ENCODE data around the gene FILIP1.
"Not testable (repeated sequence)": the region's sequence is repeated elsewhere in the genome, so short reads cannot be mapped to it uniquely, and the experiment has no call there.

FILIP1 gene

GRCh38 chr6:75437421-75437891 is 56.1 kb downstream of the FILIP1 start:
- Histone ChIP-seq H2AFZ (ENCODE audit: insufficient read depth, low read length, poor library complexity) (no peak overlapping the region), H2BK120ac (ENCODE audit: insufficient read depth, low read length, poor library complexity) (no peak overlapping the region), H4K8ac (ENCODE audit: low read depth, low read length) (no peak overlapping the region), H3K27ac (ENCODE audit: low read depth, low read length) (no peak overlapping the region), H3K14ac (ENCODE audit: low read length) (no peak overlapping the region), H2AK5ac (ENCODE audit: low read length) (no peak overlapping the region), H3K9ac (ENCODE audit: low read length) (no peak overlapping the region), H2BK12ac (ENCODE audit: low read length) (no peak overlapping the region), H3K9me3 (ENCODE audit: insufficient read depth, low read depth, low read length) (no peaks in the 10 kb centered on the region), H4K12ac (ENCODE audit: low read depth, low read length) (no peak overlapping the region), H3K18ac (ENCODE audit: low read length) (no peak overlapping the region), H3K23ac (ENCODE audit: low read length) (no peak overlapping the region), H3K4me1 (ENCODE audit: control insufficient read depth in 1 of 2, insufficient read depth in 2 of 2, low read length in 2 of 2) (peaks cover 4% of the 10 kb centered on the region in 2 experiments), H3K36me3 (ENCODE audit: control insufficient read depth in 1 of 2, insufficient read depth in 2 of 2, low read length in 2 of 2) (no peaks in the 10 kb centered on the region), H3K4ac (ENCODE audit: low read depth, low read length) (no peak overlapping the region), H3K27me3 (ENCODE audit: insufficient read depth, low read length) (no peaks in the 10 kb centered on the region), H3K4me3 (ENCODE audit: low read depth, low read length) (no peak overlapping the region), H3K79me2 (ENCODE audit: control insufficient read depth, insufficient read depth, low read length, poor library complexity) (no peaks in the 10 kb centered on the region), H3K4me2 (ENCODE audit: low read length) (no peak overlapping the region), H4K91ac (ENCODE audit: low read depth, low read length) (no peak overlapping the region), H2BK5ac (ENCODE audit: low read depth, low read length, poor library complexity) (no peak overlapping the region), H3K79me1 (ENCODE audit: low read length) (peaks cover 2% of the 10 kb centered on the region)
- no CpG with 5 or more reads among the region's 3 CpGs for WGBS (ENCODE audit: extremely low coverage, insufficient coverage, insufficient read length)
- DNase-seq: peak in 1 of 2 donors; percentile 63

- no peaks in the 10 kb centered on the region for H3K27me3 ChIP-seq (ENCODE audit: insufficient read depth, low read length)
- no peaks in the 10 kb centered on the region for H3K79me2 ChIP-seq (ENCODE audit: control insufficient read depth, insufficient read depth, low read length, poor library complexity)
- no peak overlapping the region for H2BK120ac ChIP-seq (ENCODE audit: insufficient read depth, low read length, poor library complexity)
- no peak overlapping the region for H2BK12ac ChIP-seq (ENCODE audit: low read length)
- no peak overlapping the region for H3K9ac ChIP-seq (ENCODE audit: low read length)
- no CpG with 5 or more reads among the region's 4 CpGs for WGBS (ENCODE audit: extremely low coverage, insufficient coverage, insufficient read length)
- H2BK5ac ChIP-seq (ENCODE audit: low read depth, low read length, poor library complexity): no peak overlapping the region
- no peaks in the 10 kb centered on the region for H3K9me3 ChIP-seq (ENCODE audit: insufficient read depth, low read depth, low read length)
- H4K8ac ChIP-seq (ENCODE audit: low read depth, low read length): no peak overlapping the region
- no peaks in the 10 kb centered on the region for H3K36me3 ChIP-seq (ENCODE audit: control insufficient read depth in 1 of 2, insufficient read depth in 2 of 2, low read length in 2 of 2)
- no peak overlapping the region for H3K27ac ChIP-seq (ENCODE audit: low read depth, low read length)
- H3K4me2 ChIP-seq (ENCODE audit: low read length): no peak overlapping the region
- H3K18ac ChIP-seq (ENCODE audit: low read length): no peak overlapping the region
- H3K14ac ChIP-seq (ENCODE audit: low read length): no peak overlapping the region
- H2AK5ac ChIP-seq (ENCODE audit: low read length): no peak overlapping the region
- no peak overlapping the region for H4K12ac ChIP-seq (ENCODE audit: low read depth, low read length)
- H2AFZ ChIP-seq (ENCODE audit: insufficient read depth, low read length, poor library complexity): no peak overlapping the region
- no peak overlapping the region for H4K91ac ChIP-seq (ENCODE audit: low read depth, low read length)
- H3K23ac ChIP-seq (ENCODE audit: low read length): no peak overlapping the region
- no peak overlapping the region for H3K4me3 ChIP-seq (ENCODE audit: low read depth, low read length)
- H3K4ac ChIP-seq (ENCODE audit: low read depth, low read length): no peak overlapping the region
- peaks cover 4% of the 10 kb centered on the region in 2 experiments for H3K4me1 ChIP-seq (ENCODE audit: control insufficient read depth in 1 of 2, insufficient read depth in 2 of 2, low read length in 2 of 2)
- DNase-seq: peak in 1 of 2 donors; percentile 22
- H3K79me1 ChIP-seq (ENCODE audit: low read length): peaks cover 2% of the 10 kb centered on the region
Observed at GRCh38 chr6:75436869-75437268, 56.7 kb downstream of the FILIP1 start.

- not testable (repeated sequence) for H3K18ac ChIP-seq (ENCODE audit: low read length); H3K23ac ChIP-seq (ENCODE audit: low read length); H4K91ac ChIP-seq (ENCODE audit: low read depth, low read length)
Observed at GRCh38 chr6:75432809-75433208, 60.8 kb downstream of the FILIP1 start.

DNA sequence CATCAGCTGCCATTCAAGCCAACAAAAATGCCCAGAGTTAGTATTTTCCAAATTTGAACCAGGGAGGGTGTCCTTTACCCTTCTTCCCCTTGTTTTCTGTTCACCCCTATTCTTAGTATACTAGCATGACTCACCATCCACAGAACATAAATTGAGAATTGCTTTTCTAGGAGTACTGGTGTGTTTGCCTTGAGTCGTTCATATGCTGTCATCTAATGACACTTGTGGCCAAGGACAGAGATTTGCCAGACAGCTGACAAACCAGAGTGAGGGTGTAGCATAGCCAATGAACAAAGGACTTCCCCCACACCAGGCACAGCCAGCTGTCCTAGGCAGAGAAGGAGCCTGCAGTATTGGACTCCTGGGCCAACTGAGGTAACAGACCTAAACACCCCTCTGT is 62.2 kb downstream of the FILIP1 start:
- Histone ChIP-seq H3K79me1 (ENCODE audit: low read length) (no peaks in the 10 kb centered on the region), H3K27ac (ENCODE audit: low read depth, low read length) (no peak overlapping the region), H4K91ac (ENCODE audit: low read depth, low read length) (no peak overlapping the region), H3K4me3 (ENCODE audit: low read depth, low read length) (no peak overlapping the region), H2BK5ac (ENCODE audit: low read depth, low read length, poor library complexity) (no peak overlapping the region), H3K9me3 (ENCODE audit: insufficient read depth, low read depth, low read length) (no peaks in the 10 kb centered on the region), H3K9ac (ENCODE audit: low read length) (no peak overlapping the region), H3K27me3 (ENCODE audit: insufficient read depth, low read length) (no peaks in the 10 kb centered on the region), H4K12ac (ENCODE audit: low read depth, low read length) (no peak overlapping the region), H3K4me1 (ENCODE audit: control insufficient read depth in 1 of 2, insufficient read depth in 2 of 2, low read length in 2 of 2) (peaks cover 0 to 2% of the 10 kb centered on the region in 2 experiments), H3K79me2 (ENCODE audit: control insufficient read depth, insufficient read depth, low read length, poor library complexity) (no peaks in the 10 kb centered on the region), H3K23ac (ENCODE audit: low read length) (no peak overlapping the region), H3K14ac (ENCODE audit: low read length) (no peak overlapping the region), H2AFZ (ENCODE audit: insufficient read depth, low read length, poor library complexity) (peak overlapping the region; percentile 25), H4K8ac (ENCODE audit: low read depth, low read length) (no peak overlapping the region), H3K36me3 (ENCODE audit: control insufficient read depth in 1 of 2, insufficient read depth in 2 of 2, low read length in 2 of 2) (no peaks in the 10 kb centered on the region), H2BK120ac (ENCODE audit: insufficient read depth, low read length, poor library complexity) (no peak overlapping the region), H3K18ac (ENCODE audit: low read length) (no peak overlapping the region), H2BK12ac (ENCODE audit: low read length) (no peak overlapping the region), H2AK5ac (ENCODE audit: low read length) (no peak overlapping the region), H3K4ac (ENCODE audit: low read depth, low read length) (no peak overlapping the region), H3K4me2 (ENCODE audit: low read length) (no peak overlapping the region)
- no CpG with 5 or more reads among the region's 1 CpG for WGBS (ENCODE audit: extremely low coverage, insufficient coverage, insufficient read length)
- no peak for DNase-seq

More at GRCh38 chr6:75432809-75433208, 60.8 kb downstream of the FILIP1 start:
- DNase-seq; H3K9me3 ChIP-seq (ENCODE audit: insufficient read depth, low read depth, low read length); H2AFZ ChIP-seq (ENCODE audit: insufficient read depth, low read length, poor library complexity); H3K79me1 ChIP-seq (ENCODE audit: low read length); H3K14ac ChIP-seq (ENCODE audit: low read length); H3K4me2 ChIP-seq (ENCODE audit: low read length); H3K9ac ChIP-seq (ENCODE audit: low read length); H4K12ac ChIP-seq (ENCODE audit: low read depth, low read length); H2AK5ac ChIP-seq (ENCODE audit: low read length); H3K4me1 ChIP-seq (ENCODE audit: control insufficient read depth in 1 of 2, insufficient read depth in 2 of 2, low read length in 2 of 2); H2BK120ac ChIP-seq (ENCODE audit: insufficient read depth, low read length, poor library complexity); H3K36me3 ChIP-seq (ENCODE audit: control insufficient read depth in 1 of 2, insufficient read depth in 2 of 2, low read length in 2 of 2); H2BK5ac ChIP-seq (ENCODE audit: low read depth, low read length, poor library complexity); H4K8ac ChIP-seq (ENCODE audit: low read depth, low read length); H3K79me2 ChIP-seq (ENCODE audit: control insufficient read depth, insufficient read depth, low read length, poor library complexity); H3K27me3 ChIP-seq (ENCODE audit: insufficient read depth, low read length); H2BK12ac ChIP-seq (ENCODE audit: low read length); H3K4ac ChIP-seq (ENCODE audit: low read depth, low read length); H3K27ac ChIP-seq (ENCODE audit: low read depth, low read length); H3K4me3 ChIP-seq (ENCODE audit: low read depth, low read length): not testable (repeated sequence)
- WGBS (ENCODE audit: extremely low coverage, insufficient coverage, insufficient read length): no CpG with 5 or more reads among the region's 1 CpG
